HG03095 (cell line): ENCODE data around the gene SLC39A9.
"Not testable (repeated sequence)": the region's sequence is repeated elsewhere in the genome, so short reads cannot be mapped to it uniquely, and the experiment has no call there.

ENCODE experiments used
- ATAC-seq: cut with Tn5 transposase; IDR thresholded peaks from one replicate; pipeline ENCODE4 v1.9.1; 2021; ENCODE audit warnings: moderate library complexity; ENCODE audit not compliant: unreplicated experiment

SLC39A9 gene

DNA sequence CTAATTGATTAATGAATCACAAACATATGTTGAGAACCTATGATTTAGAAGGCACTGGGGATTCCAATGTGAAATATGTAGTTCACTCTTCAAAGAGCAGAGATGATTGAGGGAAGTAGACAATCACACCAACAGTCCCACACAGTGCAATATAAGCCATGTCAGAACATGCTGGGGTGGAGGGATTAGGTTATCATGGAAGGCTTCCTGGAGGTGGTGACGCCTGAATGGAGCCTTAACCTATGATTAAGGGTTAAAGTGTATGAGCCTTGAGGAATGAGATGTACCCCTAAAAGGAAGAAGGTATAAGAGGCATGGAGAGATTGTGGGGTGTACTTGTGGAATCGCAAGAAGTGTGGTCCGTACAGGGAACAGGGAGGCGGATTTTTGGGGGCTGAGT is 31.7 kb upstream of the SLC39A9 start:
- no peak for ATAC-seq

DNA sequence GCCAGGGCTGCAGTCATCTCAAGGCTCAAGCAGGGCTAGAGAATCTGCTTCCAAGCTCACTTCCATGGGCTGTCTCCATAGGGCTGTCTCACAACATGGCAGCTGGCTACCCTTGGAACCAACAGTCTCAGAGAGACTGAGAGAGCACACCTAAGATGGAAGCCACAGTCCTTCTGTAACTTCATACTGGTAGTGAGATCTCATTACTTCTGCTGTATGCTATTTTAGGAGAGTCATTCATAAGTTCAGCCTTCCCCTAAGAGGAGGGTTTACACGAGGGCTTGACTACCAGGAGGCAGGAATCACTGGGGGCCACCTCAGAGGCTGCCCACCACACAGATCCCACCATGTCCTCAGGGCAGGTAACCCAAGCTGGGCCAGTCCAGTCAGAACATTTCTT is 30.1 kb upstream of the SLC39A9 start:
- ATAC-seq = no peak

GRCh38 chr14:69370061-69370460 is 28.4 kb upstream of the SLC39A9 start:
- no peak for ATAC-seq

DNA sequence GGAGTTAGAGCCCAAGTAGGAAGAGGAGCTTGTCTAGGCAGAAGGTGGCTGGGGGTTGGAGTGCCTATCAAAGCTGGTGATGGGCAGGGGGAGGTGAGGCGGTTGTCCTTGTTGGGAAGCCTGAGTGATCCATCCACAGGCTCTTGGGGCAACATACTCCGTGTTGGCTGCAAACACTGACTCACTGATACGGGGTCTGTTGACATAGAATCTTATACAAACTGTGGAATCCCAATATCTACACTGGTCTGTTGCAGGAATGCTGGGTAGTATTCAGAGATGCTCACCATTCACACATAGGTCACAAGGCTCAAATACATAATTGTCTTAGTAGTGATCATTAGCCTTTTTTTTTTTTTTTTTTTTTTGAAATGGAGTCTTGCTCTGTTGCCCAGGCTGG is 26.3 kb upstream of the SLC39A9 start:
- ATAC-seq = no peak

DNA sequence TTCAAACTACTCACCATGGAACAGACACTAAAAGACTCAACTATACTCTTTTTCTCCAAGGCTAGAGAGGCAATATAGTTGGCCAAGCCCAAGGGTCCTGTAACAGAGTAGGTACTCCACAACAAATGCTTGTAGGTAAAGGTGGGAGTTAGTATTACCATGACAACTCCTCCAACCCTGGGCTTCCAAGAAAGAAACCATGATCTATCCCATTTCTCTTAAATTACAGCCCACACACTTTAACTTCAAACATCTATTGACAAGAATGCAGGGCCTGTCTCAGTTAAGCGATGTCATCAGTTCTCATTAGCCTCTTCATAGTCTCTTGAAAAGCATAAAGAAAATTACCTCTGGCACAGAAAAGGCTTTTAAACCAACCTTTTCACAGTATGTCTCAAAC is 25.4 kb upstream of the SLC39A9 start:
- ATAC-seq = no peak

DNA sequence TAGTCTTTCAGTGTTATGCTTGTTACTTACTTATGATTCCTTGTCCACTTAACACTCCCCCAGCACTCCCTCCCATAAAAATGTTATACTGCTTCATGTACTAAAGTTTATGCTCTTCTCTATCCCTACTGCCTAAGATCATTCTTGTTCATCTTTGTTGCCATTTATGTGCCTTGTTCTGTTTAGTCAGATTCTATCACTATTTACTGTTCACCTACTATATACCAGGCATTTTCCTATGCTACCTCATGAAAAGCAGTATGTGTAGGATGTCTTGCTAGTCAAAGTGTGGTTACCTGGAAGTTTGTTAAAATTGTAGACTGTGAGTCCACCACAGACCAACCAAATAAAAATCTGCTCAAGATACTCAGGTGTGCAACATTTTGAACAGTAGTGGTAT is 24.3 kb upstream of the SLC39A9 start:
- ATAC-seq = no peak

DNA sequence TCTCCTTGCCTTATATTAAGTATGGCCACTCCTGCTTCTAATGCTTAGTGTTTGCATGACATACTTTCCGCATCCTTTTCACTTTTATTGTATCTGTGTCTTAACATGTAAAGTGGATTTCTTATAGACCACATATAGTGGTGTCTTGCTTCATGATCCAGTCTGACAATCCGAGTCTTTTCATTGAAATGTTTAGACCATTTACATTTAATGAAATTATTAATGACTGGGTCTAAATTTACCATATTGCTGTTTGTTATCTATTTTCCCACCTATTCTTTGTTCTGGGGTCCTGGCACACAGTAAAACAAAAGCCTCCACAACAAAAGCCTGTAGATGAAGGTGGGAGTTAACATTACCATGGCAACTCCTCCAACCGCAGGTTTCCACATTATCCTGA is 23.3 kb upstream of the SLC39A9 start:
- no peak for ATAC-seq

DNA sequence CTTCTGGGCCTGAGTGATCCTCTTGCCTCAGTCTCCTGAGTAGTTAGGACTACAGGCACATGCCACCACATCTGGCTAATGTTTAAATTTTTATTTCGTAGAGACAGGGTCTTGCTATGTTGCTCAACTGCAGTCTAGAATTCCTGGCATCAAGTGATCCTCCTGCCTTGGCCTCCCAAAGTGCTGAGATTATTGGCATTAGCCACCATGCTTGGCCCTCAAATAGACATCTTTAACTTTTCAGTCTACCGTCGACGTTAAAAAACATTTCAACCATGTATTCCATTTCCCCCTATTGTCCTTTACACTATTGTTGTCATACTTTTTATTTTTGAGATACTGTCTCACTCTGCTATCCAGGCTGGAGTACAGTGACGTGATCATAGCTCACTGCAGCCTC is 22.8 kb upstream of the SLC39A9 start:
- no peak for ATAC-seq

GRCh38 chr14:69376439-69376838 is 22.1 kb upstream of the SLC39A9 start:
- ATAC-seq = no peak

GRCh38 chr14:69378274-69378673 is 20.2 kb upstream of the SLC39A9 start:
- ATAC-seq = no peak

GRCh38 chr14:69387311-69387710 is 11.2 kb upstream of the SLC39A9 start:
- ATAC-seq = no peak

DNA sequence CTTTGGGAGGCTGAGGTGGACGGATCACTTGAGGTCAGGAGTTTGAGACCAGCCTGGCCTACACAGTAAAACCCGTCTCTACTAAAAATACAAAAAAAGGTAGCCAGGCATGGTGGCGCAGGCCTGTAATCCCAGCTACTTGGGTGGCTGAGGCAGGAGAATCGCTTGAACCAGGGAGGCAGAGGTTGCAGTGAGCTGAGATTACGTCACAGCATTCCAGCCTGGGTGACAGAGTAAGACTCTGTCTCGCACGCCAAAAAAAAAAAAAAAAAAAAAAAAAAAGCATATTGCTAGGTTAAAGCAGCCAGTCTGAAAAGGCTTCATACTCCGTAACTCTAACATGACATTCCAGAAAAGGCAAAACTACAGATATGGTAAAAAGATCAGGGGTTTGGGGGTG is 7.1 kb upstream of the SLC39A9 start:
- ATAC-seq = not testable (repeated sequence)

GRCh38 chr14:69392481-69392880 is 6.0 kb upstream of the SLC39A9 start:
- no peak for ATAC-seq

- ATAC-seq = no peak
Measured at GRCh38 chr14:69395929-69396328, 2.6 kb upstream of the SLC39A9 start.

GRCh38 chr14:69398818-69399210 is 322 bp downstream of the SLC39A9 start:
- ATAC-seq = peak; percentile 5

DNA sequence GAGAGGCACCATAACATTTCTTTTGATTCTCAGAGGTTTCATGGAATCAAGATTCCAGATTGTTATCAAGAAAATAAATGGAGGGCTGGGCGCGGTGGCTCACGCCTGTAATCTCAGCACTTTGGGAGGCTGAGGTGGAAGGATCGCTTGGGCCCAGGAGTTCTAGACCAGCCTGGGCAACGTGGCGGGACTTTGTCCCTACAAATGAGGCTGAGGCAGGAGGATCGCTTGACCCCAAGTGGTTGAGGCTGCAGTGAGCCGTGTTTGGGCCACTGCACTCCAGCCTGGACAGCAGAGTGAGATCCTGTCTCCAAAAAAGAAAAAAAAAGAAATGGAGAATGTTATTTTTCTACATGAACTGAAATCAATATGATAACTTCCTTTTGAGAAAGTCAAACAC is 1.3 kb downstream of the SLC39A9 start:
- no peak for ATAC-seq

GRCh38 chr14:69400154-69400553 is 1.7 kb downstream of the SLC39A9 start:
- ATAC-seq = no peak

- no peak for ATAC-seq
Measured at GRCh38 chr14:69401841-69402240, 3.3 kb downstream of the SLC39A9 start.

DNA sequence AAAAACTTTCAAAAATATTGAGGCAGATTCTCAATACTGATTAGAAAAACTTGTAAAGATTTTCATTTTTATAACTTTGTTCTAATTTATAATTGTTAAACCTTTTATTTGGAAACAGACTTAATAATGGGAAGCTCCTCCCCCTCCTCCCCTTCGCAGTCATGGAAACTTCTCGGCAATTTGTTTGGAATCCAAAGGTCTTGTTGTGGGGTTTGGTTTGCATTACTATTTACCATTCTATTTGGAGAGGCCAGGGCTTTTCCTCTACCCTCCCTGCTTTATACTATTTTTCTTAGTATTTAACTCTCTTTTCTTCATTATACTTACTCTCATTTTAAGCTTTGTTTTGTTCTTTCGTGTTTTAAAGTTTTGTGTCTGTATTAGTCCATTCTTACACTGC is 6.0 kb downstream of the SLC39A9 start:
- no peak for ATAC-seq

- ATAC-seq = no peak
Measured at GRCh38 chr14:69404883-69405282, 6.4 kb downstream of the SLC39A9 start.

DNA sequence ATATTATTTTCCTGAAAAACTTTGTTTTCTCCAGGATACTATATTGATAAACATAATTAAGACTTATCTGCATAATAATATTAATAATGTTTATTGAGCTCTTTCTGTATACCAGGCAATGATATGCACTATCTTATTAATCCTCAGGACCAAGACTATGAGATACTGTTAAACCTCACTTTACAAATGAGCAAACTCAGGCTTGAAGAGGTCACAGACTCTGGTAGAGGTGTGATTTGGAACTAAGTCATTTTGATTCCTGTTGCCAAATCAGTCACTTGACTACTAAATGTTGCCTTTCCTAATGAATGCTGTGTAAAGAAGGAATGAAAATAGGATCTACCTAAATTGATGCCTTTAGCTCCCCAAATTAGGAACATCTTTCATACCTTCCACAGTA is 7.3 kb downstream of the SLC39A9 start:
- no peak for ATAC-seq

GRCh38 chr14:69408331-69408960 is 10.0 kb downstream of the SLC39A9 start:
- no peak for ATAC-seq

- ATAC-seq = no peak
Measured at GRCh38 chr14:69413483-69413882, 15.0 kb downstream of the SLC39A9 start.

GRCh38 chr14:69416087-69416486 is 17.6 kb downstream of the SLC39A9 start:
- not testable (repeated sequence) for ATAC-seq
